GM20431 (cell line): ENCODE measurements around the gene WARS2.

Source experiments
- in situ Hi-C: fragments of 300-500 bp; cut with MseI, MboI; formaldehyde crosslinking; loops from one replicate; pipeline ENCODE4 v1.15.0; 2020; ENCODE audit warnings: low sequenced_read_pairs; ENCODE audit not compliant: unreplicated experiment

The WARS2 gene

DNA sequence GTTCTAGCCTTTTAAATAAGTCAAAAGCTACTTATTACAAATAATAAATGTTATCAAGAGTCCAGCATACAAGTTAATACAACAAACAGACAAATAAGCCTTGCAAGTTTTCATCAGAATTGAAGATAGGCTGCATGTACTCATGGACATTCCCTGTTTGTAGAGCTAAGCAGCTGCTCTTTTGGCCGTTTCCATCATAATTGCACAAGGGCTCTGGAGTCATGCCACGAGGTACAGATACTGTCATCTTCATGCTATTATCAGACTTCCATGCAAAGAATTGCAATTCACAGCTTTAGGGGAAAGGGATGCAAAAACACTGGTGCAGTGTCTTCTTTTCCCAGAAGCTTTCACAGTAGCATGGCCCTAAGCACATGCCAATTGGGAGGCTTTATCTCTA lies 99.5 kb downstream of the WARS2 start:
- in situ Hi-C loops, result no loop called here

DNA sequence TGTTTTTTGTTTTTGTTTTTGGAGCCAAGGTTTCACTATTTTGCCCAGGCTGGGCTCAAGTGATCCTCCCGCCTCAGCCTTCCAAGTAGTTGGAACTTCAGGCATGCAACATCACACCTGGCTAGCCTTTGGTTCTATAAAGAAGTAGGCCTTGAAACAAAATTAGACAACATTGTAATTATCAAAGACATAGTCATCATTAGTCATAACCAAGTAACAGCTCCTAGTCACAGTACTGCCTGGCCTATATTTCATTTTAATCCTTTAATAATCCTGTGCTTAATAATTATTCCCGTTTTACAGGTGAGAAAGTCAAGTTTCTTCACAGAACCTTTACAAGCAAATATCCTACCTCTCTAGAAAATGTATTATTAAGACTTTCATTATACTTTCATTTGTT lies 100.0 kb downstream of the WARS2 start:
- in situ Hi-C loops, result no loop called here

DNA sequence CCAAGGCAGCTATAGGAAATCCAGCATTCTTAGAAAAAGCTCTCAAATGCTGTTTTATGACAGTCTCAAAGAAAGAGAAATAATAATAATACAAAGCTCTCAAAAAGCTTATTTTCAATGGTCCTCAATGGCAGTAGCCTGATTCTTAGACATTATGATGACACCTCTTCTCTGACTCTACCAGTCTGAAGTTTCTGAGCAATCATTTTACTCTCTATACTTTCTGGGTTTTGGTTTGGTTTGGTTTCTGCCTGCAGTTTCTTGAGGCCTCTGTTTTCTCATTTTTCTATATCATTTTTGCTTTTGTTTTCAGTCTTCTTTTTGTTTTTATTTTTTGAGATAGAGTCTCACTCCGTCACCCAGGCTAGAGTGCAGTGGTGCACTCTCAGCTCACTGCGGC lies 102.1 kb downstream of the WARS2 start:
- in situ Hi-C loops, result no loop called here

DNA sequence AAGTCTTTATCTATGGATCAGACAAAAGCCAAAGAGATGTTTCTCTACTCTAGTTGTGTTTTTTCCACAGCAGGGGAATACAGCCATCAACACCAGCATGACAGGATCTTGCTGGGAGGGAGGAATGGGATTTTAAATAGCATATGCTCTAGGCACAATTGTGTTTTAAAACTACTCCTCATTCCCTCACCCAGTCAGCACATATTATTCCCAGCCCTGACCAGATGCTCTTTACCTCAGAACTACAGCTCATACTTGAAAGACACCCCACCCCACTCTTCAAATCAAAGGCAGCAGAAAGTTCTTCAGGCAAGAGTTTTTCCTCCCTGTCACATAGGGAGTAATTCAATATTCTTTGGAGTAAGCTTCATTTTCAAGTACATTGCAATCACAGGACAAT lies 106.1 kb downstream of the WARS2 start:
- in situ Hi-C loops, result no loop called here

DNA sequence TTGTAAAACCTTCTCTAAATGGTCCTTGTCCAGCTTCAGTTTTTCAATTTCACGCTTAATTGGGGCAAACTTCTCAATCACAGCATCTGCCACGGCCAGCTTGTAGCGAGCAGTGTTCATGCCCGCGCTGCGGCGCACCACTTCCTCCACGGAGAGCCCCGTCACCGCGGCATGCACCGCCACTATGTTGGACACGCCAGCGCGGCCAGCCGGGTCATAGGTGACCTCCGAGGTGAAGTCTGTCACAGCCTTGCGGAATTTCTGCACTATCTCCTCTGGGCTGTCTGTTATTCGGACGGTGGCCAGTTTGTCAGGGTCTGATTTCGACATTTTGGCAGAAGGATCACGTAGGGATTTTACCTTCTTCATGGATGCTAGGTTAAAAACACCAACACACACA lies 107.5 kb downstream of the WARS2 start:
- in situ Hi-C loops, result no loop called here

DNA sequence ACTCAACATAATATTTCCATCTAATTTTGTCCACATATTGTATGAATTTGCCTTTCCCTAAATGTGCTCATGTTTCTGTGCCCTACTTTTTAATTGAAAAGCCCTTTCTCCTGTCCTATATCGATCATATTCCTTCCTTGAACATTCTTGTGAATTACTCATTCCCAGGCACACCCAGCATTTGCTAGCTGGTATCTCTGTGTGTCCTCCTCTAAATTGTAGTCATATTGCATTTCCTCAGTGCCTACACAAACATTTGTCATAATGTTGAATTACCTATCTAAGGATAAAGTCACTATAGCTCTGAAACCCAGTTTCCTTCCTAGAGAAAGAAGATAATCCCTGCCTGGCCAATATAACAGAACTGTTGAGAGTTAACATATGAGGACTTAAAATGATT lies 112.7 kb downstream of the WARS2 start:
- in situ Hi-C loops, result no loop called here

DNA sequence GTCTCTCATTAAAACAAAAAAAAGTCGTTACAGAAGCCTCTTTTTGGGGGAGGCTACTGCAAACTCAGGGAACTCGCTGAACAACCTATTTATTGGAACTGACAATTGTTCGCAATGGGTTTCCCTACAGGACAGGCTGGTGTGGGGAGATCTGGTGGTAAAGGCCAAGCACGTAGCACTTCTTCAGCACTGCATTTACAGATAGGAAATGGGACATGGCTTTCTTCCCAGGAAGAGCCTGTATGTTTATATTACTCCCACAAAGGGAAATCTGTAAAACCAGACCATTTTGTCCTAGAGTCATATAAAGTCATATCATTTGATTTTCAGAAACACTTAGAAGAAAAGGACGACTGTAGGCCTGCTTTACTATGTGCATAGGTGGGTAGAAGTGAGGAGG lies 113.5 kb downstream of the WARS2 start:
- in situ Hi-C loops, result no loop called here

DNA sequence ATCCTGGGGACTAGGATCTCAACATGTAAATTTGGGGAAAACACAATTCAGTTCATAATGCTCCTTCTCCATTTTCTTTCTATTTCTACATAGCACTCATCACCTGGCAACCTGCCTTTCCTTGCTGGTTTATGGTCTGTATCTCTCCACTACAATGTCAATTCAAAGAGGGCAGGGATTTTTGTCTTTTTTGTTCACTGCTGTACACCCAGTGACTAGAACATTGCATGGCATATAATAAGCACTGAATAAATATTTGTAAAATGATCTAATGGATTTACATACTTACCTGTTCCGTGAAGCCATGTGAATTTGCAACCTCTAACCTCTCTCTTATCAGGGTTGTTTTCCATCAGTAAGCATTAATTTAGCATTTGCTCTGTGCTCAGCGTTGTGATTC lies 124.9 kb downstream of the WARS2 start:
- in situ Hi-C loops, result loop anchor here (10.0 kb wide), 1 partner anchor 861 kb away; no protein-coding TSS in a partner anchor

DNA sequence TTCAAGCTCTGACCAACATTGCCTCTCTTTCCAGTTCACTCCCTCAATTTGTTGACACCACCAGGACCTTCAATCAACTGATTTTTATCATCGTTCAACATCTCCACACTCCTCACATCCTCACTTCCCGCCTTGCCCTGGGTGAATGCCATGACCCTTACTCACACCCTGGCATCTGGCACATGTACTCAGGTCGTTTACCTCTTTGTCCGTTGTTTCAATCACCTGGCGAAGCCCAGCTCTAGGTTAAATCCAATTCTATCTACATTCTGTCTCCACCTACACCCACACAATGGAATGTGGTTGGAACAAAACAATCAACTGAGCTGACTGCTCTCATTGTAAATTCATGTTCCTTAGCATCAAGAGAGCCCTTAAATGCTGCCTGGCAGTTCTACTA lies 128.1 kb downstream of the WARS2 start:
- in situ Hi-C loops, result loop anchor here (10.0 kb wide), 1 partner anchor 858 kb away; no protein-coding TSS in a partner anchor

DNA sequence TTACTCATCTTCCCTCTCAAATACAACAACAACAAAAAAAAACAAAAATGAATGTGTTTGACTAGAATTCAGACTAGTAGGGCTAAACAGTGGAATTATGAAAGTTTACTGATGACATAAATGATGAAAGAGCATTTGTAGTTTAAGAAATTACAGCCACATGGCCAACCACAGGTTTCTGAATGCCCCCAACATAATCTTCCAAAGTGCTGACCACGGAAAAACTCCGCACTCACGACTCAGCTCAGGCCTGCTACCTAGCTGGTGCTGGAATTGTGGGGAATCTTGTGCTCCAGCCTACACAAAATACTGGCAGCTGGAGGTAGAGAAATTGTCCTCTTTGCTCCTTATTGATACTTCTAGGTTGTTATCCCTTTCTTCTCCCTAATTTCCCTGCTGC lies 128.7 kb downstream of the WARS2 start:
- in situ Hi-C loops, result loop anchor here (10.0 kb wide), 1 partner anchor 857 kb away; no protein-coding TSS in a partner anchor

DNA sequence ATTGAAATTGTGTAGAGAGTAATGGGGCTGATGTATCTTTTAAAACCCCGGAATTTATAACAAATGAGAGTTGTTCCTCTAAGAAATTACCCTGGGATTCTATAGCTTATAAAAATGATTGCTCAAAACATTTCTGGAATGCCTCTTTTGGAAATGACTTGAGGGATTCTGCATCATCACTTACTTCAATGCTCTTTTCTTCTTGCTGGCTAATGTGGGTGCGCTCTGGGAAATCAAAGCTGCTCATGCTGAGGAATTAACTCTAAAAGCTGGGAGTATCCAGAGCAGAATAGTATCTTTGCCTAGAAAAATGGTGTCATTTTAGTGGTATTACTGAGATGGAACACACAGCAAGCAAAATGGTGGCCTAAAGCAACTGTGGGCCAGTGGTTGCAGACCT lies 129.3 kb downstream of the WARS2 start:
- in situ Hi-C loops, result loop anchor here (10.0 kb wide), 1 partner anchor 856 kb away; no protein-coding TSS in a partner anchor

DNA sequence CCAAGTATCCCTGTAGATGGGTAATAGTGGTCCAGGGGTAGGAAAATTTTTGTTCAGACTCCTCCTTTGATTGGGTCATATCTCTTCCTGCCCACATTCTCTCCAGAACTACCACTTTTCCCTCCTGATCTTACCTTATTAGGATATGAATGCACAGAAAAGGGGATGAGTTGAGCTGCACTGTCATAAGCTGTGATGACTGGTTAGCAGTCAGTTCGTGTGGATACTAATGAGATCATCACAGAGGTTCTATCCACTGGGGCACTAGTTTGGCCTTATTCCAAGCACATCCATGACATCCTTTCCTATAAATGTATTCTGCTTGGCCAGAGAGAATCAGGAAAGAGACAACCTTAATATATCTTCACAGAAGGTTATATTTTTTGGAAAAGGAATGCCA lies 130.3 kb downstream of the WARS2 start:
- in situ Hi-C loops, result loop anchor here (10.0 kb wide), 1 partner anchor 855 kb away; no protein-coding TSS in a partner anchor

DNA sequence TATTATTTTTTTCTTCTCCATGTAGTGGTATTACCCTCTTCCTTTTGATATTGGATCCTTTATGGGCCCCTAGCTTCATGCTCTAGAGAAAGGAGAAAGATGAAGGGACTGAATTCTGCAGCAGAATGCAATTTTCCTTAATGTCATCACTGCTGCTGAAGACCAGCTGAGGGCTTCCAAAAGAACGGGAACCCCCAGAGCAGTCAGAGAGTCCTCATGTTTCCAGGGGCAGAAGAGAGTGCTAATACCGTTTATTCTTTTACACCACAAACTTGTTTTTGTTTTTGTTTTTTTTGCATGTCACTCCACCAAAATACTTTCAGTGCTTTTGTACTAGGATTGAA lies 131.2 kb downstream of the WARS2 start:
- in situ Hi-C loops, result no loop called here

DNA sequence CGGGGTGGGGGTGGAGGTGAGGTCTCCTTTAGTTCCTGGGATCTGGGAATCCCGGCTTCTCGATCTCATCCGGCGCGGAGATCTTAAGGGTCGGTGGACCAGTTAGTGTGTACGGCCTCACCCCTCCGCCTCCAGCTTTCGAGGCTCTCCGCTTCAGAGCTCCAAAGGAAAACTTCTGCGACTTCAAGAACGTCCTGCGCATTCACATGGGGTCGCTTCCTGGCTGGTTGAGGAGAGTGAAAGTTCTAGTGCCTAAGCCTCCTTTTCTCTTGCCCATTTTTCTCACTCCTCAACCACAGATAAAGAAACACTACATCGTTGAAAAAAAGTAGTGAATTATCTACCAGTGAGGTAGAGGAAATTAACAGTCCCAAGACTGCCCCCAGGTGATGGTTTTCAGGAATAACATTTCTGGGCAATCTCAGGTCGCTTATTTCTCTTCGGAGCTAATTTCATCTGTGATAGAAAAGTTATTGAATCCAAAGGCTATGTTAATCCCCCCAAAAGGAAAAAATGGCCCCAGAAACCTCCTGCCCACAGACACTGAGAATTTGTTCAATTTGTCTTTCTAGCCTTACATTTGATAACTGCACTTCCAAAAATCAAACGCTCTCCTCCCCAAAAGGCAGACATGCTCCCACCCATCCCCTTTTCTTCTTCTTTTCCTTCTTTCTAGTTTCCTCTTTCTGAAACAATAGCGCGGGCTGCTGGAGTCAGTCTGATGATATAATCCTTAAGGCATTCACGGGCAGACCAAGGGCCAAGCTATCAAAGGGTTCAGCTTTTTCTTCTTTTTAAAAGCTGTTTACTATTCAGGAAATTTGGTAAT lies 131.8 kb downstream of the WARS2 start:
- in situ Hi-C loops, result no loop called here

DNA sequence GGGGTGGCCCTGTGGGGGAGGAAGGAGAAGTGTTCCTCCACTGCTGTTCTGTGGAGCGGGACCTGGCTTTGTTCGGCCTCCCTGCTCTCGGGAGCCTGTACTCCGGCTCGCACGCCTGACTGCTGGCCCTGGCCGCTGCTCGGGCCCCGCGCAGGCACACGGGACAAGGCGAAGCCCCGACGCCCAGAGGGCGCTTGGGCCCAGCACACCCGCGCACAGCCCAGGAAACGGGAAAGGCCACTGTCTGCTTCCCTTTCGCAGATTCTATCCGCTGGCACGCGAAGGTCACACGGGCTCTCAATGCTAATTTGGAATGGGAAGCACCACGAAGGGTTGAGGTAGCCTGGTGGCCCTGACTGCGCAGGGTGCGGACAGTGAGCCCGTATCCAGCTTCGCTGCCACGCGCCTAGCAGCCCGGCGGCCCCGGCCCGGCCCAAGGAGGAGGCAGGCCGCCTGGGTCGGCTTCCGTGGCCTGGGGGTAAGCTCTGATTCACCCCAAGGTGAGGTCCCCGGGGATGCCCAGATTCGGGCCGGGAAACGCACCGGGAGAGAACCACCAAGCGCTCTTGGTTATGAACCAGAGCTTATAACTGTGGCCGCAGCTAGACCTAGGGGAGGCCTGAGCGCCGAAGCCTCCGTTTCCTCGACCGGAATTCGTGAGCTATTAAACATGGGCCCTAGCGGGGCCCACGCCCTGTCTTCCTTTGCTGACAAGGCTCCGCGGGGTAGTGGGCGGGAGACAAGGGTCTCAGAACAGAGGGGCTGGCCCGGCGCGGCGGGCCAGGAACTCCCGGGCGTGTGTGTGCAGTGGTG lies 132.6 kb downstream of the WARS2 start:
- in situ Hi-C loops, result no loop called here

DNA sequence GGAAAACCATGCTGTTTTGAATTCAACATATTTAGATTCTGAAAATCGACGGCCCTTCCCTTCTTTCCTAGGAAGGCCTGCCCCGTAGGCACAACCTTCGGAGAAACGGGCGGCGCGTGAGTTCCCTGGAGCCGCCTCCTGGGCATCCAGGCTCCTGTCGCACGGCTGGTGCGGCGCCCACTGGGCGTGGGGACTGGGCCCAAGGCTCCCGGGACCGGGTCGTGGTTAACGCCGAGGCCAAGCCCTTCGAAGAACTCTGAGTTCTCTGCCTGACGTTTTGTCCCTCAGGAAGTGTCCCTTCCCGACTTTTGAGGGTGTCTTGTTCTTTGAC lies 133.1 kb downstream of the WARS2 start:
- in situ Hi-C loops, result no loop called here

DNA sequence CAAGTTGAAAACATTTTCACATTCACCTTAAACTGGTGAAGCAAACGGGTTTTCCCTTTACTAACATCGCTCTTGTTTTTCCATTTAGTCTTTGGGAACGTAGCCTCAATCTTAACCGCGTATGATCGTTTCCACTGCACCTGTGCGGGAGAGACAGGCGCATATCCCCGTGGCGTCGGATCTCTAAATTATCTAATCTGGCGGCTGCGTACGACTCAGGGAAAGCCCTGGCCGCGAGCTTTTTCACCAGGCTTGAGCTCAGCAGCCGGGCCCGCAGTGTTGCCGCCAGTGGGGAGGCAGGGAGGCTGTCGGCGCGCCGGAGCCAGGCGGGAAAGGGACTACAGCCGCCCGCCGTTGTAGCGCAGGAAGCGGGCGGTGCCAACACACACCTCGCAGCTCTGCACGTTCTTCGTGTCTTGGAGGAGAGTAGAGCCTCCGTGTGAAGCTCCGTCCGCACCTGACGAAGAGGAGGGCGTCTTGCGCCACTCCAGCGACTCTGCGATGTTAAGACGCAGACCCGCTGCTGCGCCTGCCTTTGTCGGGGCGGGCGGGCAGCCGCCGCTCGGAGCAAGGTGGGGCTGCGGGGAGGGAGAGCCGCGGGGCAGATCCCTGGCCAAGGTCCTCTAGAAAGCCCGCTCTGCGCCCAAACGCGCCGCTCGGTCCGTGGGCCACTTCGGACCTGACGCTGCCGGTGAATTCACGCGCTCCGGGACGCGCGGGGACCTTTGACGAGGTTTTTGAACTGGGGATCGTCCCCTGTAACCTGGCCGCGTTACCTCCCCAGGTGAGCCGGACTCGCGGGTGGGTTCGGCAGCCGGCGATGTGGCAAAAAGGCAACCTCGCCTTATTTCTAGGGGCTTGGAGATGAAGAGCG lies 133.8 kb downstream of the WARS2 start:
- in situ Hi-C loops, result no loop called here

DNA sequence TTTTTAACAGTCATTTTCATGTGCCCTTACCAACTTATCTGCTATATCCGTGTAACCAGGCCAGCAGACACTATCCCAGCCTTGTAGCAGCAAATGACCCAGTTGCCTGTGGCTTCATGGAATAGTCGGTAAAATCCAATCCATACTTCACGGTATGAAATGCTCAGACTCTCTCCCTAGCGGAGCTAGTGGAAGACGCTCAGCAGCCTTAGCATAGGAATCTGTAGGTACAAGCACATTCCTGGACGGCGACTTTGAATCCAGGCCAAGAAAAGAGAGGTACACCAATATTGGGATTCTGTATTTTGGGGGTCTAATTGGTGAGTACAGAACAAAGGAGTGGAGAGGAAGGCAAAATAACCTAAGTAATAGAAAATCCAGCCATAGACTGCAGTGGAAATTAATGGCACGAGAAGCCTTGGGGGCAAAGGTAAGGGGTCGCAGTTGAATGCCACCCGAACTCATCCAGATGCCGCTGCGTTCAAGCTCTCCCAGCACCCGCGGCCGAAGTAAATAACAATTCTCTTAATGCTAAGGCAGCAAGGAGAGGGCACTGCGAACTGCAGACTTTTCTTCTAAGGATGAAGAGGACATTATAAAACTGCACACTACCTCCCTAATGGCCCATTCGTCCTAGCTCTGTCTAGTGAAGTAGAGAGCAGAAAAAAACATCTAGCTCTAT lies 134.6 kb downstream of the WARS2 start:
- in situ Hi-C loops, result no loop called here

DNA sequence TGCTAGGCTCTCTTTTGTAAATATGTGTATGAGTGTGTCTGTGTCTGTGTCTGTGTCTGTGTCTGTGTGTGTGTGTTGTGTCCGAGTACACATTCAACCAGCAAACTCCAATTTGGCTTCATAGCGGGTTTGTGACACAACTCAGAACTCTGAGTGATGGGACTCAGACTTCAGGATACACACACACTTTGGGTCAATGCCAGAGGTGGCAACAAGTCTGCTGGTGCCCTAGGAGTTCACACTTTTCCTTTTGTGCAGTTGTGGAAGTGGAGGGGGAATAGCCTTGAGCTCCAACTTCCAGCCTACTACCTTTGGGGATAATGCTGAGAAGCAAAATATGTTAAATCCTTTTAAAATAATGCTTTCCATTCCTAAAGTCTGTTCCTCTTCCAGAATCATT lies 135.7 kb downstream of the WARS2 start:
- in situ Hi-C loops, result no loop called here

DNA sequence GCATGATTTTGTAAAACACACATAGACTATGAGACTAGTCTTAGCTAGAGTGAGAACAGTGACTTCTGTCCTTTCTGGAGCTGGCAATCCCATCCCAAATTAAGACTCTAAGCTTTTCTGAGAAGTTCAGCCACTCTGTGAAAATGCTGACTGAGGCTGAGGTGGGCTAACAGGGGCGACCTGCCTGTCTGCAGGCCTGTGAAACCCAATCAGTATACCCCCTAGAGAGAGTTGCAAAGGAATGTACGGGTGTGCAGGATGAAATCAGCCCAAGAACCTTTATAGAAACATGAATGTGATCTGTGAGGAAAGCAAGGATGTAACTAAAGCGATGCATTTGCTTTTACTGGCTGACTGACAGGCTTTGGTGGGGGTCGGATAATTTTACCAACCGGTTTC lies 136.3 kb downstream of the WARS2 start:
- in situ Hi-C loops, result no loop called here
